PC-3 (cell line): ENCODE data around the gene GPR25. TPM values are rescaled to one million over a fixed set of nuclear protein-coding genes. Genes with fewer than 3 reads are reported as not detected.

Experiments
- ATAC-seq: fragments of 200-7000 bp; cut with Tn5 transposase; 2 replicates; pipeline ENCODE4 v1.9.1; 2020; ENCODE audit warnings: mild to moderate bottlenecking, moderate library complexity
- BruUV-seq: library from RNA; stranded (reverse); fragments of 400-500 nt; replicated peaks from 2 replicates; lab custom pipeline; 2021; lab: Mats Ljungman, UMichigan
- CTCF ChIA-PET: fragments of 300-600 bp; sonication (Branson Sonifier 250); formaldehyde crosslinking; loops from one replicate; lab custom pipeline; 2022; ENCODE audit warnings: antibody characterized with exemption; lab: Charles Lee
- POLR2A ChIA-PET: fragments of 300-600 bp; sonication (Branson Sonifier 250); formaldehyde crosslinking; loops from one replicate; lab custom pipeline; 2022; ENCODE audit warnings: antibody characterized with exemption; ENCODE audit not compliant: unreplicated experiment; lab: Charles Lee
- DNase-seq: peaks from one replicate; pipeline ENCODE4 v3.0.0-alpha.2; 2015
- H2AFZ ChIP-seq: fragments of 300-600 bp; sonication (generic); 2 replicates; pipeline ENCODE4 v1.6.0; 2016; ENCODE audit warnings: antibody characterized with exemption, low read length
- H3F3A ChIP-seq: fragments of 300-600 bp; sonication (generic); one replicate; pipeline ENCODE4 v1.6.0; 2017; ENCODE audit warnings: antibody characterized with exemption, low read length, control low read depth, mild to moderate bottlenecking; ENCODE audit not compliant: unreplicated experiment
- H3K27ac ChIP-seq: fragments of 300-600 bp; sonication (generic); 2 replicates; pipeline ENCODE4 v1.5.1; 2016; ENCODE audit warnings: mild to moderate bottlenecking, low read length
- H3K27me3 ChIP-seq: fragments of 300-600 bp; sonication (generic); 2 replicates; pipeline ENCODE4 v1.6.1; 2016; ENCODE audit warnings: low read length, mixed read lengths
- H3K36me3 ChIP-seq: fragments of 300-600 bp; sonication (generic); 2 replicates; pipeline ENCODE4 v1.6.1; 2016; ENCODE audit warnings: low read depth, mixed run types, low read length, mixed read lengths
- H3K4me1 ChIP-seq: fragments of 300-600 bp; sonication (generic); 2 replicates; pipeline ENCODE4 v1.5.1; 2016; ENCODE audit warnings: low read length; ENCODE audit not compliant: insufficient read depth
- H3K4me2 ChIP-seq: fragments of 300-600 bp; sonication (generic); 2 replicates; pipeline ENCODE4 v1.6.0; 2016; ENCODE audit warnings: low read length
- H3K4me3 ChIP-seq: fragments of 300-600 bp; sonication (generic); 2 replicates; pipeline ENCODE4 v1.5.1; 2016; ENCODE audit warnings: mild to moderate bottlenecking, low read length, mixed read lengths
- H3K79me2 ChIP-seq: fragments of 300-600 bp; sonication (generic); 2 replicates; pipeline ENCODE4 v1.6.1; 2017; ENCODE audit warnings: low read length, mixed read lengths
- H3K9ac ChIP-seq: fragments of 300-600 bp; sonication (generic); 2 replicates; pipeline ENCODE4 v1.6.0; 2016; ENCODE audit warnings: mild to moderate bottlenecking, low read length
- H3K9me2 ChIP-seq: fragments of 300-600 bp; sonication (generic); replicated peaks from 2 replicates; pipeline ENCODE4 v1.6.1; 2016; ENCODE audit warnings: mixed run types, low read length, mixed read lengths
- H3K9me3 ChIP-seq: fragments of 300-600 bp; sonication (generic); 2 replicates; pipeline ENCODE4 v1.6.1; 2016; ENCODE audit warnings: low read length, mixed read lengths
- H4K20me1 ChIP-seq: fragments of 300-600 bp; sonication (generic); 2 replicates; pipeline ENCODE4 v1.6.1; 2016; ENCODE audit warnings: low read length, mixed read lengths
- CTCF ChIP-seq: fragments of 300-600 bp; sonication (generic); conservative IDR thresholded peaks from 2 replicates; pipeline ENCODE4 v1.5.1; 2017; ENCODE audit warnings: antibody characterized with exemption, low read depth, mild to moderate bottlenecking, low read length
- EZH2 ChIP-seq: fragments of 300-600 bp; sonication (generic); IDR thresholded peaks from one replicate; pipeline ENCODE4 v1.6.1; 2017; ENCODE audit warnings: antibody characterized with exemption, mild to moderate bottlenecking, low read length; ENCODE audit not compliant: unreplicated experiment
- EZH2phosphoT487 ChIP-seq: fragments of 300-600 bp; sonication (generic); IDR thresholded peaks from 2 replicates; pipeline ENCODE4 v1.6.1; 2018; ENCODE audit warnings: mild to moderate bottlenecking, antibody characterized with exemption, low read length, borderline replicate concordance
- intact Hi-C: fragments of 100-400 bp; cut with micrococcal nuclease; formaldehyde crosslinking; loops from 2 replicates; pipeline ENCODE4 v1.9.0; 2023
- total RNA-seq: library from RNA; depleted of rRNA; stranded (reverse); fragments of >200 nt; gene quantifications from 2 replicates; pipeline ENCODE4 v1.2.3, GENCODE V29; 2014

Gene GPR25
- total RNA-seq, 1 experiment from 2014 or later = not detected

GRCh38 chr1:200862713-200863415, 9.9 kb upstream of the GPR25 start:
- no TSS peak for BruUV-seq
- no peak overlapping the region for H3K4me2 ChIP-seq
- ChIA-PET POLR2A (no interaction called here), CTCF (no interaction called here)
- H3K9ac ChIP-seq = no peak overlapping the region
- no peak overlapping the region for H3K27ac ChIP-seq
- H3K79me2 ChIP-seq = no peaks in the 10 kb centered on the region
- H3K9me2 ChIP-seq = no peaks in the 10 kb centered on the region
- DNase-seq = no peak
- H4K20me1 ChIP-seq = no peaks in the 10 kb centered on the region
- no peaks in the 10 kb centered on the region for H3K4me1 ChIP-seq
- peaks cover 3% of the 10 kb centered on the region; the same call in 1 of the 2 replicates for H3K36me3 ChIP-seq
- H3K27me3 ChIP-seq = peaks cover 51% of the 10 kb centered on the region
- TF ChIP-seq CTCF (no peak), EZH2 (no peak)
- no peak for ATAC-seq
- H3K9me3 ChIP-seq = no peaks in the 10 kb centered on the region
- H2AFZ ChIP-seq = no peak overlapping the region
- H3K4me3 ChIP-seq = no peak overlapping the region
- intact Hi-C loops = loop anchor here (10.0 kb wide), 1 partner anchor 182 kb away; no protein-coding TSS in a partner anchor
- no peaks in the 10 kb centered on the region for H3F3A ChIP-seq

- Histone ChIP-seq H2AFZ (no peak overlapping the region), H3K36me3 (no peaks in the 10 kb centered on the region), H3K27me3 (peaks cover 52% of the 10 kb centered on the region), H3F3A (no peaks in the 10 kb centered on the region), H4K20me1 (no peaks in the 10 kb centered on the region), H3K4me2 (no peak overlapping the region), H3K9ac (no peak overlapping the region), H3K9me3 (no peaks in the 10 kb centered on the region), H3K79me2 (no peaks in the 10 kb centered on the region), H3K4me3 (no peak overlapping the region), H3K9me2 (no peaks in the 10 kb centered on the region), H3K4me1 (no peaks in the 10 kb centered on the region), H3K27ac (no peak overlapping the region)
- no peak for TF ChIP-seq CTCF
- POLR2A ChIA-PET = interaction anchor here (0.6 to 1.2 kb wide), 2 partner anchors 16 to 168 kb away, joined by 3 read pairs; no protein-coding TSS in a partner anchor
- no TSS peak for BruUV-seq
- CTCF ChIA-PET = interaction anchor here (0.7 kb wide), 1 partner anchor 138 kb away, joined by 5 read pairs; no protein-coding TSS in a partner anchor
- DNase-seq = no peak
- no peak for ATAC-seq
- intact Hi-C loops = loop anchor here (10.0 kb wide), 1 partner anchor 179 kb away; no protein-coding TSS in a partner anchor
Measured at GRCh38 chr1:200866116-200866515, 6.7 kb upstream of the GPR25 start.

GRCh38 chr1:200866521-200866920, 6.3 kb upstream of the GPR25 start:
- Histone ChIP-seq H3K27me3 (peaks cover 55% of the 10 kb centered on the region), H3K4me2 (no peak overlapping the region), H3K9me2 (no peaks in the 10 kb centered on the region), H3F3A (no peaks in the 10 kb centered on the region), H4K20me1 (no peaks in the 10 kb centered on the region), H3K9me3 (no peaks in the 10 kb centered on the region), H3K27ac (no peak overlapping the region), H3K79me2 (no peaks in the 10 kb centered on the region), H2AFZ (no peak overlapping the region), H3K36me3 (no peaks in the 10 kb centered on the region), H3K4me3 (no peak overlapping the region), H3K4me1 (no peaks in the 10 kb centered on the region), H3K9ac (no peak overlapping the region)
- intact Hi-C loops = loop anchor here (10.0 kb wide), 1 partner anchor 178 kb away; no protein-coding TSS in a partner anchor
- DNase-seq (no peak), ATAC-seq (peak; percentile 25)
- TF ChIP-seq EZH2phosphoT487 (no peak), EZH2 (no peak), CTCF (no peak)
- BruUV-seq = no TSS peak
- CTCF ChIA-PET = interaction anchor here (0.7 kb wide), 1 partner anchor 139 kb away, joined by 5 read pairs; no protein-coding TSS in a partner anchor
- POLR2A ChIA-PET = interaction anchor here (0.6 to 1.2 kb wide), 2 partner anchors 16 to 167 kb away, joined by 3 read pairs; no protein-coding TSS in a partner anchor
